ENCODE data around the gene EEA1. TPM values are rescaled to one million over a fixed set of nuclear protein-coding genes. Genes with fewer than 3 reads are reported as not detected.

EEA1 gene
- total and polyA plus RNA-seq, 10 of the 15 experiments (the other 5 are each of a cell fraction or from before 2014, with no cell fraction given) = 5.5 to 40.3 (median 13.5) TPM

DNA sequence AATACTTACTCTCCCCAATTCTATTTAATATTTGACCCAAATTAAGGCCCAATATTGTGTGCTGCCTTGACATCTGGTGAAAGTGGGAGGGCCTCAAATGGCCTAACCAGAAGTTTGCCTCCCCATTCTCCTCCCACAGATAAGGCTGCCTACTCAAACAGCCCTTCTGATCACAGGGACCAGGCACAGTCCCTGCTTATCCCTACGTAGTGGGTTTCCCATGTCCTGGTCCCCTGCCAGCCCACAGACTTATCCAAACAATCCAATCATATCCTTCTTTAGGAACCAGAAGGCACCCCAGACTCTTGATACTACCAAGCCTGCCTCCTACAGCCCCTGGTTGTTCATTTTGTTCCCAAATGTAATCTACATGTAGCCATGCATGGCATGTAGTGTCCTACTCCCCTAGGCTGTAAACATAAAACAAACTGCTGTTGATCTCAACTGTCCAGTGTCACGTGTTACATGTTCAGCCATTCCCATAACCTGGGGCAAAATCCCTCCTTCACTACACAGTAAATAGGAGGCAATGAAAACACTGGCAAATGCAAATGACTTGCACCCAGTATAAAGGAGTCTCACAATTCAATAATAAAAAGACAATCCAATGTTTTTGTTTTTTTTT, 49.3 kb downstream of the EEA1 start:
- no peak for FAIRE-seq
- SMC1A ChIA-PET (ENCODE audit: uncharacterized antibody, unreplicated experiment) = no interaction called here
- Histone ChIP-seq H3K9ac (ENCODE audit: control insufficient read depth, insufficient read depth, low read length) (no peak overlapping the region), H2AFZ (ENCODE audit: control insufficient read depth, low read depth, low read length) (no peak overlapping the region), H4K20me1 (ENCODE audit: control insufficient read depth, insufficient read depth) (no peaks in the 10 kb centered on the region), H3K9me3 (replicated peaks; ENCODE audit: control insufficient read depth, insufficient read depth, low read length) (no peaks in the 10 kb centered on the region; the same call in 2 of the 3 replicates), H3K4me2 (ENCODE audit: control insufficient read depth, insufficient read depth) (no peak overlapping the region), H3K27me3 (replicated peaks in 1 of 2; ENCODE audit: control insufficient read depth in 2 of 2, insufficient read depth in 2 of 2, low read length in 1 of 2) (no peaks in the 10 kb centered on the region), H3K36me3 (ENCODE audit: control insufficient read depth in 2 of 2, insufficient read depth in 2 of 2, low read length in 1 of 2) (peaks cover 0 to 3% of the 10 kb centered on the region in 2 experiments; a peak in 1 of 4 replicates), H3K79me2 (ENCODE audit: control insufficient read depth, insufficient read depth, low read length) (no peaks in the 10 kb centered on the region), H3K27ac (ENCODE audit: control insufficient read depth, insufficient read depth) (no peak overlapping the region), H3K4me1 (ENCODE audit: control insufficient read depth, insufficient read depth, low read length) (no peaks in the 10 kb centered on the region), H3K4me3 (no peak overlapping the region)
- no TSS peak for BruUV-seq (replicated peaks)
- RAD21 ChIA-PET (ENCODE audit: unreplicated experiment) = no interaction called here
- ATAC-seq = no peak
- POLR2A ChIA-PET = no interaction called here
- intact Hi-C loops (cut with micrococcal nuclease; ENCODE audit: unreplicated experiment) (no loop called here), in situ Hi-C loops (cut with MboI) (no loop called here)
- 100% methylated on average over 2 of the region's 2 CpGs for WGBS (ENCODE audit: insufficient coverage, insufficient replicate concordance, low lambda C conversion rate, missing lambda C conversion rate)
- CTCF ChIA-PET = no interaction called here
- TF ChIP-seq, protein P1, sequence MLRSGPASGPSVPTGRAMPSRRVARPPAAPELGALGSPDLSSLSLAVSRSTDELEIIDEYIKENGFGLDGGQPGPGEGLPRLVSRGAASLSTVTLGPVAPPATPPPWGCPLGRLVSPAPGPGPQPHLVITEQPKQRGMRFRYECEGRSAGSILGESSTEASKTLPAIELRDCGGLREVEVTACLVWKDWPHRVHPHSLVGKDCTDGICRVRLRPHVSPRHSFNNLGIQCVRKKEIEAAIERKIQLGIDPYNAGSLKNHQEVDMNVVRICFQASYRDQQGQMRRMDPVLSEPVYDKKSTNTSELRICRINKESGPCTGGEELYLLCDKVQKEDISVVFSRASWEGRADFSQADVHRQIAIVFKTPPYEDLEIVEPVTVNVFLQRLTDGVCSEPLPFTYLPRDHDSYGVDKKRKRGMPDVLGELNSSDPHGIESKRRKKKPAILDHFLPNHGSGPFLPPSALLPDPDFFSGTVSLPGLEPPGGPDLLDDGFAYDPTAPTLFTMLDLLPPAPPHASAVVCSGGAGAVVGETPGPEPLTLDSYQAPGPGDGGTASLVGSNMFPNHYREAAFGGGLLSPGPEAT (IDR thresholded peaks at IDR 0.05; ENCODE audit: low read depth) = no peak
- TF ChIP-seq KDM1A (IDR thresholded peaks at IDR 0.05; ENCODE audit: borderline replicate concordance) (no peak), PML (IDR thresholded peaks at IDR 0.05; ENCODE audit: low read length) (no peak), ZBED1 (IDR thresholded peaks at IDR 0.05; ENCODE audit: borderline replicate concordance) (no peak), STAT3 (IDR thresholded peaks at IDR 0.05; ENCODE audit: low read depth, low read length) (no peak), RAD21 (IDR thresholded peaks at IDR 0.05; ENCODE audit: insufficient read depth, low read depth, low read length) (no peak), TCF12 (IDR thresholded peaks at IDR 0.05; ENCODE audit: low read depth, low read length) (no peak), EZH2 (IDR thresholded peaks at IDR 0.05; ENCODE audit: borderline replicate concordance, control insufficient read depth, low read depth, low read length) (no peak)
- TF ChIP-seq, protein P2, sequence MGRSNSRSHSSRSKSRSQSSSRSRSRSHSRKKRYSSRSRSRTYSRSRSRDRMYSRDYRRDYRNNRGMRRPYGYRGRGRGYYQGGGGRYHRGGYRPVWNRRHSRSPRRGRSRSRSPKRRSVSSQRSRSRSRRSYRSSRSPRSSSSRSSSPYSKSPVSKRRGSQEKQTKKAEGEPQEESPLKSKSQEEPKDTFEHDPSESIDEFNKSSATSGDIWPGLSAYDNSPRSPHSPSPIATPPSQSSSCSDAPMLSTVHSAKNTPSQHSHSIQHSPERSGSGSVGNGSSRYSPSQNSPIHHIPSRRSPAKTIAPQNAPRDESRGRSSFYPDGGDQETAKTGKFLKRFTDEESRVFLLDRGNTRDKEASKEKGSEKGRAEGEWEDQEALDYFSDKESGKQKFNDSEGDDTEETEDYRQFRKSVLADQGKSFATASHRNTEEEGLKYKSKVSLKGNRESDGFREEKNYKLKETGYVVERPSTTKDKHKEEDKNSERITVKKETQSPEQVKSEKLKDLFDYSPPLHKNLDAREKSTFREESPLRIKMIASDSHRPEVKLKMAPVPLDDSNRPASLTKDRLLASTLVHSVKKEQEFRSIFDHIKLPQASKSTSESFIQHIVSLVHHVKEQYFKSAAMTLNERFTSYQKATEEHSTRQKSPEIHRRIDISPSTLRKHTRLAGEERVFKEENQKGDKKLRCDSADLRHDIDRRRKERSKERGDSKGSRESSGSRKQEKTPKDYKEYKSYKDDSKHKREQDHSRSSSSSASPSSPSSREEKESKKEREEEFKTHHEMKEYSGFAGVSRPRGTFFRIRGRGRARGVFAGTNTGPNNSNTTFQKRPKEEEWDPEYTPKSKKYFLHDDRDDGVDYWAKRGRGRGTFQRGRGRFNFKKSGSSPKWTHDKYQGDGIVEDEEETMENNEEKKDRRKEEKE (IDR thresholded peaks at IDR 0.05) = no peak
- TF ChIP-seq, protein P3, sequence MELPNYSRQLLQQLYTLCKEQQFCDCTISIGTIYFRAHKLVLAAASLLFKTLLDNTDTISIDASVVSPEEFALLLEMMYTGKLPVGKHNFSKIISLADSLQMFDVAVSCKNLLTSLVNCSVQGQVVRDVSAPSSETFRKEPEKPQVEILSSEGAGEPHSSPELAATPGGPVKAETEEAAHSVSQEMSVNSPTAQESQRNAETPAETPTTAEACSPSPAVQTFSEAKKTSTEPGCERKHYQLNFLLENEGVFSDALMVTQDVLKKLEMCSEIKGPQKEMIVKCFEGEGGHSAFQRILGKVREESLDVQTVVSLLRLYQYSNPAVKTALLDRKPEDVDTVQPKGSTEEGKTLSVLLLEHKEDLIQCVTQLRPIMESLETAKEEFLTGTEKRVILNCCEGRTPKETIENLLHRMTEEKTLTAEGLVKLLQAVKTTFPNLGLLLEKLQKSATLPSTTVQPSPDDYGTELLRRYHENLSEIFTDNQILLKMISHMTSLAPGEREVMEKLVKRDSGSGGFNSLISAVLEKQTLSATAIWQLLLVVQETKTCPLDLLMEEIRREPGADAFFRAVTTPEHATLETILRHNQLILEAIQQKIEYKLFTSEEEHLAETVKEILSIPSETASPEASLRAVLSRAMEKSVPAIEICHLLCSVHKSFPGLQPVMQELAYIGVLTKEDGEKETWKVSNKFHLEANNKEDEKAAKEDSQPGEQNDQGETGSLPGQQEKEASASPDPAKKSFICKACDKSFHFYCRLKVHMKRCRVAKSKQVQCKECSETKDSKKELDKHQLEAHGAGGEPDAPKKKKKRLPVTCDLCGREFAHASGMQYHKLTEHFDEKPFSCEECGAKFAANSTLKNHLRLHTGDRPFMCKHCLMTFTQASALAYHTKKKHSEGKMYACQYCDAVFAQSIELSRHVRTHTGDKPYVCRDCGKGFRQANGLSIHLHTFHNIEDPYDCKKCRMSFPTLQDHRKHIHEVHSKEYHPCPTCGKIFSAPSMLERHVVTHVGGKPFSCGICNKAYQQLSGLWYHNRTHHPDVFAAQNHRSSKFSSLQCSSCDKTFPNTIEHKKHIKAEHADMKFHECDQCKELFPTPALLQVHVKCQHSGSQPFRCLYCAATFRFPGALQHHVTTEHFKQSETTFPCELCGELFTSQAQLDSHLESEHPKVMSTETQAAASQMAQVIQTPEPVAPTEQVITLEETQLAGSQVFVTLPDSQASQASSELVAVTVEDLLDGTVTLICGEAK (IDR thresholded peaks at IDR 0.05; ENCODE audit: borderline replicate concordance) = no peak
- no peak for DNase-seq (ENCODE audit: low read depth, low spot score)
